ENCODE data around the gene SRCIN1.

Gene SRCIN1

GRCh38 chr17:38601539-38602351 is 4.0 kb downstream of the SRCIN1 start:
- Histone ChIP-seq H3K4me3 (replicated peaks; ENCODE audit: low read depth, low read length) (no peak overlapping the region), H3K27me3 (replicated peaks; ENCODE audit: control insufficient read depth, insufficient read depth, low read length) (no peaks in the 10 kb centered on the region; the same call in none of the 2 replicates), H3K36me3 (ENCODE audit: control insufficient read depth, insufficient read depth, low read length) (no peaks in the 10 kb centered on the region)
- DNase-seq (ENCODE audit: extremely low read depth, insufficient read length): no peak
- no peak for TF ChIP-seq CTCF (IDR thresholded peaks at IDR 0.05; ENCODE audit: insufficient read depth, low read length, poor library complexity, severe bottlenecking)

GRCh38 chr17:38600906-38601305 is 4.8 kb downstream of the SRCIN1 start:
- Histone ChIP-seq H3K27me3 (replicated peaks; ENCODE audit: control insufficient read depth, insufficient read depth, low read length) (peaks cover 3% of the 10 kb centered on the region; the same call in 1 of the 2 replicates), H3K4me3 (replicated peaks; ENCODE audit: low read depth, low read length) (no peak overlapping the region), H3K36me3 (ENCODE audit: control insufficient read depth, insufficient read depth, low read length) (no peaks in the 10 kb centered on the region)
- TF ChIP-seq CTCF (IDR thresholded peaks at IDR 0.05; ENCODE audit: insufficient read depth, low read length, poor library complexity, severe bottlenecking): no peak
- DNase-seq (ENCODE audit: extremely low read depth, insufficient read length): no peak

DNA sequence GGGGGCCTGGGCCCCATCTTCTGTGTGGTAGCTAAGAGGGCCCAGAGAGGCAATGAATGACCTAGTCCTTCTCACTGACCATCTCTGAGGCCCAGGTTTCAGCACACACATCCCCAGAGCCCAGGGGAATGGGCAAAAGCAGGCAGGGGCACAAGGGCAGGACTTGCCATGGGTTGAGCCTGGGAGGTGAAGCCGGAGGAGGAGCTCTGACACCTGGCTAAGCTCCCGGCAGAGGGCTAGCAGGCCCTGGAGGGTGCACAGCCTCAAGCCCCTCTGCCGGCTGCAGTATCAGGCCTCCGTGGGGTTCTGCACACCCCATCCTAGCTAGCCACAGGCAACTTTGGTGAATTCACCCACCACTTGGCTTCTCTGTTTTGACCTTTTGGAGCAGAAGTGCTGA is 5.3 kb downstream of the SRCIN1 start:
- Histone ChIP-seq H3K36me3 (ENCODE audit: control insufficient read depth, insufficient read depth, low read length) (no peaks in the 10 kb centered on the region), H3K4me3 (replicated peaks; ENCODE audit: low read depth, low read length) (no peak overlapping the region), H3K27me3 (replicated peaks; ENCODE audit: control insufficient read depth, insufficient read depth, low read length) (peaks cover 3% of the 10 kb centered on the region; the same call in 1 of the 2 replicates)
- no peak for DNase-seq (ENCODE audit: extremely low read depth, insufficient read length)
- no peak for TF ChIP-seq CTCF (IDR thresholded peaks at IDR 0.05; ENCODE audit: insufficient read depth, low read length, poor library complexity, severe bottlenecking)

GRCh38 chr17:38599398-38599856 is 6.3 kb downstream of the SRCIN1 start:
- DNase-seq (ENCODE audit: extremely low read depth, insufficient read length): no peak
- TF ChIP-seq CTCF (IDR thresholded peaks at IDR 0.05; ENCODE audit: insufficient read depth, low read length, poor library complexity, severe bottlenecking): no peak
- H3K36me3 ChIP-seq (ENCODE audit: control insufficient read depth, insufficient read depth, low read length): no peaks in the 10 kb centered on the region
- H3K4me3 ChIP-seq (replicated peaks; ENCODE audit: low read depth, low read length): no peak overlapping the region
- H3K27me3 ChIP-seq (replicated peaks; ENCODE audit: control insufficient read depth, insufficient read depth, low read length): peaks cover 3% of the 10 kb centered on the region; the same call in 1 of the 2 replicates

DNA sequence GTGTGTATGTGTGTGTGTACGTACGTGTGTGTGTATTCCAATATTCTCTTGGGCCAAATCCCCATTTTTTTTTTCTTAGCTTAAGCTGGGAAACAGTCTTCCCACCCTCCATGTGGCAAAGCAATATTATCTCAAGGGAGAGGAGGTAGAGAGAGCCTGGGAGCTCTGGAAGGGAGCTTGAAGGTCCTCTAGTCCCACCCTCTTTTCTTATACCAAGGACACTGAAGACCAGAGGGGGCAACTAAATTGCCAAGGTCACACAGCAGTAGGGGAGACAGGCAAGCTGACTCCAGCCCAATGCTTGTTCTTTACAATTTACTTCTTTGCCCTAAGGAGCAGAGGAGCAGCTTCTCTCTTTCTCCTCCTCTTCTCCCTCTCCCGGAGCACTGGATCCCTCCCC is 6.8 kb downstream of the SRCIN1 start:
- Histone ChIP-seq H3K4me3 (replicated peaks; ENCODE audit: low read depth, low read length) (no peak overlapping the region), H3K27me3 (replicated peaks; ENCODE audit: control insufficient read depth, insufficient read depth, low read length) (peaks cover 3% of the 10 kb centered on the region; the same call in 1 of the 2 replicates), H3K36me3 (ENCODE audit: control insufficient read depth, insufficient read depth, low read length) (no peaks in the 10 kb centered on the region)
- TF ChIP-seq CTCF (IDR thresholded peaks at IDR 0.05; ENCODE audit: insufficient read depth, low read length, poor library complexity, severe bottlenecking): no peak
- DNase-seq (ENCODE audit: extremely low read depth, insufficient read length): no peak

Measured in GM06990 (cell line).